Upper lobe of left lung (tissue), 6 donors: ENCODE results near the gene ASTN2. TPM values are rescaled to one million over a fixed set of nuclear protein-coding genes. Genes with fewer than 3 reads are reported as not detected.
A peak's percentile ranks its signal among the peaks of the same experiment; 100 is the strongest.

Source experiments
- ATAC-seq, 2 donors: fragments of 200-7000 bp; cut with Tn5 transposase; one replicate each; pipeline ENCODE4 v1.9.1; 2022; ENCODE audit warnings: mild to moderate bottlenecking in 2 of 2, moderate library complexity in 2 of 2; ENCODE audit not compliant: low FRiP score in 2 of 2
- DNase-seq, 2 donors: peaks; one replicate each; pipeline ENCODE4 v3.0.0-alpha.2; 2019 to 2020
- H3K27ac ChIP-seq, 4 donors: fragments of 200-600 bp; sonication (generic); one replicate each; pipeline ENCODE4 v1.5.1; 2016 to 2019
- H3K27me3 ChIP-seq, 4 donors: fragments of 200-600 bp; sonication (generic); one replicate each; pipeline ENCODE4 v1.5.1; 2017 to 2019
- H3K36me3 ChIP-seq, 4 donors: fragments of 200-600 bp; sonication (generic); one replicate each; pipeline ENCODE4 v1.5.1; 2016 to 2019
- H3K4me1 ChIP-seq, 4 donors: fragments of 200-600 bp; sonication (generic); one replicate each; pipeline ENCODE4 v1.5.1; 2018 to 2019
- H3K4me3 ChIP-seq, 4 donors: fragments of 200-600 bp; sonication (generic); one replicate each; pipeline ENCODE4 v1.5.1; 2017 to 2019; ENCODE audit warnings: mild to moderate bottlenecking in 2 of 4, moderate library complexity in 1 of 4
- H3K9me3 ChIP-seq, 4 donors: fragments of 200-600 bp; sonication (generic); one replicate each; pipeline ENCODE4 v1.5.1; 2018 to 2019
- EP300 ChIP-seq, 4 donors: sonication (generic); formaldehyde crosslinking; IDR thresholded peaks; one replicate each; pipeline ENCODE4 v1.5.1; 2017; ENCODE audit warnings: antibody characterized with exemption in 4 of 4, control low read depth in 2 of 4
- POLR2A ChIP-seq, 4 donors: fragments of 450-650 bp; IDR thresholded peaks; one replicate each; pipeline ENCODE4 v1.5.1; 2016 to 2017; ENCODE audit warnings: antibody characterized with exemption in 4 of 4, mild to moderate bottlenecking in 2 of 4
- POLR2AphosphoS5 ChIP-seq, 2 donors: sonication (generic); formaldehyde crosslinking; IDR thresholded peaks; one replicate each; pipeline ENCODE4 v1.5.1; 2017; ENCODE audit warnings: antibody characterized with exemption in 2 of 2
- WGBS, 2 donors: methylation state at CpG; one replicate each; pipeline ENCODE4 v1.1.5; 2017 to 2018; 5-methylcytosine and 5-hydroxymethylcytosine counted together
- total RNA-seq, 6 donors: library from RNA; depleted of rRNA in 4 of 6; stranded (reverse); fragments of >200 nt in 4 of 6; gene quantifications; one replicate each; pipeline versions ENCODE4 v1.1.0 to v1.2.1, GENCODE V29; 2016 to 2021
- TF ChIP-seq, protein P1 (sequence below), 6 experiments: fragments of 450-650 bp in 4 of 6; fragments of 200-600 bp in 2 of 6; sonication (generic) in 2 of 6; IDR thresholded peaks; one replicate each; pipeline ENCODE4 v1.5.1; 2016 to 2019; ENCODE audit warnings: antibody characterized with exemption in 6 of 6
- donor health status: DM: no; HTN: no; CAD: no; lungs with moderate emphysema.
- donor health status: DM: no; HTN: yes; CAD: no; lungs with severe emphysema.

ASTN2 gene
- total RNA-seq, 6 donors from 2014 or later, result 2.0 to 7.5 (median 3.4) TPM

- Histone ChIP-seq H3K4me1 (peaks cover 15 to 32% (median 26%) of the 10 kb centered on the region in 4 donors), H3K36me3 (no peaks in the 10 kb centered on the region), H3K27ac (peak overlapping the region; percentile 73 to 93 (median 77)), H3K4me3 (peak overlapping the region; percentile 71 to 85 (median 78)), H3K9me3 (no peaks in the 10 kb centered on the region), H3K27me3 (no peaks in the 10 kb centered on the region)
- TF ChIP-seq POLR2AphosphoS5 (IDR thresholded peaks at IDR 0.05), result no peak
- TF ChIP-seq POLR2A (IDR thresholded peaks at IDR 0.05), result no peak
- TF ChIP-seq, protein P1, sequence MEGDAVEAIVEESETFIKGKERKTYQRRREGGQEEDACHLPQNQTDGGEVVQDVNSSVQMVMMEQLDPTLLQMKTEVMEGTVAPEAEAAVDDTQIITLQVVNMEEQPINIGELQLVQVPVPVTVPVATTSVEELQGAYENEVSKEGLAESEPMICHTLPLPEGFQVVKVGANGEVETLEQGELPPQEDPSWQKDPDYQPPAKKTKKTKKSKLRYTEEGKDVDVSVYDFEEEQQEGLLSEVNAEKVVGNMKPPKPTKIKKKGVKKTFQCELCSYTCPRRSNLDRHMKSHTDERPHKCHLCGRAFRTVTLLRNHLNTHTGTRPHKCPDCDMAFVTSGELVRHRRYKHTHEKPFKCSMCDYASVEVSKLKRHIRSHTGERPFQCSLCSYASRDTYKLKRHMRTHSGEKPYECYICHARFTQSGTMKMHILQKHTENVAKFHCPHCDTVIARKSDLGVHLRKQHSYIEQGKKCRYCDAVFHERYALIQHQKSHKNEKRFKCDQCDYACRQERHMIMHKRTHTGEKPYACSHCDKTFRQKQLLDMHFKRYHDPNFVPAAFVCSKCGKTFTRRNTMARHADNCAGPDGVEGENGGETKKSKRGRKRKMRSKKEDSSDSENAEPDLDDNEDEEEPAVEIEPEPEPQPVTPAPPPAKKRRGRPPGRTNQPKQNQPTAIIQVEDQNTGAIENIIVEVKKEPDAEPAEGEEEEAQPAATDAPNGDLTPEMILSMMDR (IDR thresholded peaks at IDR 0.05), result no peak
- no peak for TF ChIP-seq EP300 (IDR thresholded peaks at IDR 0.05)
- 10 to 21% methylated on average over 7 of the region's 7 CpGs for WGBS, 2 donors
- ATAC-seq, result peak; percentile 40
- no peak for DNase-seq
These were observed 728.2 kb downstream of the ASTN2 start for GRCh38 chr9:116686693-116687073.

GRCh38 chr9:116686135-116686534 is 728.7 kb downstream of the ASTN2 start:
- no peak for TF ChIP-seq EP300 (IDR thresholded peaks at IDR 0.05)
- TF ChIP-seq, protein P1 (IDR thresholded peaks at IDR 0.05), result no peak
- H3K27me3 ChIP-seq, result no peaks in the 10 kb centered on the region
- H3K9me3 ChIP-seq, result no peaks in the 10 kb centered on the region
- no peaks in the 10 kb centered on the region for H3K36me3 ChIP-seq
- ATAC-seq (peak in 1 of 2 donors; percentile 12), DNase-seq (no peak)
- peak overlapping the region in 2 of 4 donors; percentile 71 to 85 for H3K4me3 ChIP-seq
- H3K4me1 ChIP-seq, result peaks cover 15 to 32% (median 26%) of the 10 kb centered on the region in 4 donors
- no peak overlapping the region for H3K27ac ChIP-seq

DNA sequence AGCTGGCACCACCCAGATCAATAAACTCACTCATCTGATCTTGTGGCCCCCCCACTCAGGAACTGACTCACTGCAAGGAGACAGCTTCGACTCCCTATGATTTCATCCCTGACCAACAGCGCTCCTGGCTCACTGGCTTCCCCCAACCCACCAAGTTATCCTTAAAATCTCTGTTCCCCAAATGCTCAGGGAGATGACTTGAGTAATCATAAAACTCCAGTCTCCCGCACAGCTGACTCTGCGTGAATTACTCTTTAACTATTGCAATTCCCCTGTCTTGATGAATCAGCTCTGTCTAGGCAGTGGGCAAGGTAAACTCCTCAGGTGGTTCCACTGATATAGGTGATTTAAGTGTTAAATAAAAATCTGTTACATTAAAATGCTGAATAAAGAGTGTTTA is 729.7 kb downstream of the ASTN2 start:
- Histone ChIP-seq H3K27ac (no peak overlapping the region), H3K9me3 (no peaks in the 10 kb centered on the region), H3K36me3 (no peaks in the 10 kb centered on the region), H3K27me3 (no peaks in the 10 kb centered on the region), H3K4me3 (no peak overlapping the region), H3K4me1 (peaks cover 15 to 32% (median 26%) of the 10 kb centered on the region in 4 donors)
- DNase-seq, result no peak
- no peak for ATAC-seq
- TF ChIP-seq EP300 (IDR thresholded peaks at IDR 0.05) (no peak), POLR2A (IDR thresholded peaks at IDR 0.05) (no peak), POLR2AphosphoS5 (IDR thresholded peaks at IDR 0.05) (no peak)
- TF ChIP-seq, protein P1 (IDR thresholded peaks at IDR 0.05), result no peak
- 88 to 92% methylated on average over 4 of the region's 4 CpGs for WGBS, 2 donors

- Histone ChIP-seq H3K4me3 (no peak overlapping the region), H3K27ac (no peak overlapping the region), H3K36me3 (no peaks in the 10 kb centered on the region), H3K4me1 (peaks cover 11 to 20% (median 17%) of the 10 kb centered on the region in 4 donors), H3K9me3 (no peaks in the 10 kb centered on the region), H3K27me3 (no peaks in the 10 kb centered on the region)
- TF ChIP-seq, protein P1 (IDR thresholded peaks at IDR 0.05), result no peak
- TF ChIP-seq POLR2A (IDR thresholded peaks at IDR 0.05), result no peak
- TF ChIP-seq POLR2AphosphoS5 (IDR thresholded peaks at IDR 0.05), result no peak
- TF ChIP-seq EP300 (IDR thresholded peaks at IDR 0.05), result no peak
- no peak for DNase-seq
- no peak for ATAC-seq
These were observed 731.3 kb downstream of the ASTN2 start for GRCh38 chr9:116683535-116683934.

DNA sequence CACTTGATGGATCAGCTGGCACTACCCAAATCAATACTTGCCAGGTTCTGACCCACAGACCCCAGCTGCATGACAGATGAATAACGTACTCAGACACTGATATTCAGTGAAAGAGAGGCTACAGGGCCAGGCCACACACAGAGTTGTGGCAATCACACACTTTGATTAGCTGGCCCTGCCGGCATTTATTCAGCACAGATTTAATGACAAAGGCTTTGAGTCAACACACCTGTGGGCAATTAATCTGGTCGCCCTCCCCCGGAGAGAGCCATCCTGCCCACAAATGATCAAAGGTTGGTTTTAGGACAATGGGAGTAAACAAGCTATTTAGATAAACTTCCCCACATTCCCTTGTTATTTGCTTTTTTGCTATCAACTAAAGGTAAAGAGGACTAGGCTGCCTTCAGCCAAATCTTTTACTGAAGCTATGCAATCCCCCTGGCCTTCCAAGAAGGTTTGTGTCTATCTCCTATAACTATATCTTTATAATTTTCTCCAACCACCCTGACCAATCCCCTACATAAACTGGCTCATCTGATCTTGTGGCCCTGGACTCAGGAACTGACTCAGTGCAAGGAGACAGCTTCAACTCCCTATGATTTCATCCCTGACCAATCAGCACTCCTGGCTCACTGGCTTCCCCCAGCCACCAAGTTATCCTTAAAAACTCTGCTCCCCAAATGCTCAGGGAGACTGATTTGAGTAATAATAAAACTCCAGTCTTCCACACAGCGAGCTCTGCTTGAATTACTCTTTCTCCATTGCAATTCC is 740.5 kb downstream of the ASTN2 start:
- TF ChIP-seq POLR2AphosphoS5 (IDR thresholded peaks at IDR 0.05) (no peak), POLR2A (IDR thresholded peaks at IDR 0.05) (no peak), EP300 (IDR thresholded peaks at IDR 0.05) (no peak)
- TF ChIP-seq, protein P1 (IDR thresholded peaks at IDR 0.05), result no peak

More for the DNA sequence above, 740.5 kb downstream of the ASTN2 start:
- no peaks in the 10 kb centered on the region for H3K27me3 ChIP-seq
- 83 to 85% methylated on average over 3 to 5 of the region's 5 CpGs for WGBS, 2 donors
- no peaks in the 10 kb centered on the region for H3K36me3 ChIP-seq
- no peak overlapping the region for H3K4me3 ChIP-seq
- H3K9me3 ChIP-seq, result peaks cover 0 to 12% (median 7%) of the 10 kb centered on the region in 4 donors
- DNase-seq (no peak), ATAC-seq (no peak)
- H3K4me1 ChIP-seq, result no peaks in the 10 kb centered on the region
- no peak overlapping the region for H3K27ac ChIP-seq
